NCI-H1092 (cell line): ENCODE data around the gene FTO.
A peak's percentile ranks its signal among the peaks of the same experiment; 100 is the strongest.
"Not testable (repeated sequence)": the region's sequence is repeated elsewhere in the genome, so short reads cannot be mapped to it uniquely, and the experiment has no call there.

Source experiments
- DNase-seq: peaks from one replicate; lab custom pipeline; 2025; lab: John Stamatoyannopoulos, UW

FTO gene

DNA sequence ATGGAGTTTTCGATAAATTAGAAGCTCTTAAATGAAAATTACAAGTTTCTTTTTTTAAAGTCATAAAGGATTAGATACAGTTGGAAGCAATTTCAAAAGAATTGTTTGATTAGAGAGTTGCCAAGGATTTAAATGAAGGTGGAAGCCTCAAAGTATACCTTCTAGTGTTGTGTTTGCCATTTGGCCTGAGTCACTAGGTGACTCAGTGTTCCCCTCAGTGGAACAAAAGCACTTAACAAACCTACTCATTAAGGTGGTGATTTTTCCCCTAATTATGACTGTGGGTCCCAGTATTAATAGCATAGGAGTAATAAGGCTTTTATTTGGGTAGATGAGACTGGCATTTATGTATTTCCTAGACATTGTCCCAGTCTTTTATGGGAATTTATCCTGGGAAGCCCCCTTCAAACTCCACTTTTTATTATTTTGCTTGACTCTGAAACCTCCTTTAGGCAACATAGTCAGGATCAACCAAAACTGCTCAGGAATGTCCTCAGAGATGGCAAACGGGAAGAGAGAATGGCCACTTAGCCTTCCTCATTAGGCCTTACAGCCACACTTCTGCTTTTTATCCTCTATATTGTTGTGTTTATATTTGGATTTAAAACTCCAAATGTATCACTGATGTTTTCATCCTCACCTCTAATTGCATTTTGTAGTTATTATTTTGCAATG, 161.0 kb downstream of the FTO start:
- no peak for DNase-seq

DNA sequence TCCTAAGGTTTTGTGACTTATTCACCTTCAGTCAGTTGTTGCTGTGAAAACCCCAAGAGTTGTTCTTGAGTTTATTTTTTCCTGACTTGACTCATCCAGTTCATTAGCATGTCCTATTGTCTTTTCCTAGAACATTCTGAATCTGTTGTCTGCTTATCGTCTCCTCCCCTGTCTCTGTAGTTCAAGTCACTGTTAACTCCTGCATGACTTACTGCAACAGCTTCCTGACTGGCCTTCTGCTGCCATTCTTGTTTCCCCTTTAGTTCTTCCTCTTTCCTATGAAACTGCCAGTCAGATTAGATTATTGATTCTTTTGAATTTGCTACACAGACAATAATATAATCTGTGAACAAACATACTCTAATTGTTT, 161.5 kb downstream of the FTO start:
- no peak for DNase-seq

DNA sequence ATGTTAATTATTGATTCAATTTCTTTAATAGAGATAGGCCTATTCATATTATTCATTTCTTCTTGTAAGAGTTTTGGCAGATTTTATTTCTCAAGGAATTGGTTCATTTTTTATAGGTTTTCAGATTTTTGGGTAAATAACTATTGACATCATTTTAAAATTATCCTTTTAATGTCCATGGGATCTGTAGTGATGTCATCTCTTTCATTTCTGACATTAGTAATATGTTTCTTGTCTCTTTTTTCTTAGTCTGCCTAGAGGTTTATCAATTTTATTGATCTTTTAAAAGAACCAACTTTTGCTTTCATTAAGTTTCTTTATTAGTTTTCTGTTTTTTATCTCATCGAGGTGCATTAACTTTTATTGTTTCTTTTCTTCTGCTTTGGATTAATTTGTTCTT, 162.6 kb downstream of the FTO start:
- DNase-seq = no peak

DNA sequence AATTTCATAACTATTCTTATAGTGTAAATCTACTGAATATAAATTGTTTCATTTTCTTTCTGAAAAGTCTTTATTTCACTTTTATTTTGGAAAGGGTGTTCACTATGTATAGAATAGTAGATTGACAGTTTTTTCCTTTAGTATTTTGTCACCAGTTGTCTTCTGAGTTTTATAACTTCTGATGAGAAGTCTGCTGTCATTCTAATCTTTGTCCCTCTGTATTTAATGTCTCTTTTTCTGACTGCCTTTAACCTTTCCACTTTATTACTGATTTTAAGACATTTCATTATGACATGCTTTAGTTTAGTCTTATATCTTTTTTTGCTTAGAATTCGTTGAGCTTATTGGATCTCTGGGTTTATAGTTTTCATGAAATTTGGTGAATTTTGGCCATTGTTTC, 166.9 kb downstream of the FTO start:
- no peak for DNase-seq

DNA sequence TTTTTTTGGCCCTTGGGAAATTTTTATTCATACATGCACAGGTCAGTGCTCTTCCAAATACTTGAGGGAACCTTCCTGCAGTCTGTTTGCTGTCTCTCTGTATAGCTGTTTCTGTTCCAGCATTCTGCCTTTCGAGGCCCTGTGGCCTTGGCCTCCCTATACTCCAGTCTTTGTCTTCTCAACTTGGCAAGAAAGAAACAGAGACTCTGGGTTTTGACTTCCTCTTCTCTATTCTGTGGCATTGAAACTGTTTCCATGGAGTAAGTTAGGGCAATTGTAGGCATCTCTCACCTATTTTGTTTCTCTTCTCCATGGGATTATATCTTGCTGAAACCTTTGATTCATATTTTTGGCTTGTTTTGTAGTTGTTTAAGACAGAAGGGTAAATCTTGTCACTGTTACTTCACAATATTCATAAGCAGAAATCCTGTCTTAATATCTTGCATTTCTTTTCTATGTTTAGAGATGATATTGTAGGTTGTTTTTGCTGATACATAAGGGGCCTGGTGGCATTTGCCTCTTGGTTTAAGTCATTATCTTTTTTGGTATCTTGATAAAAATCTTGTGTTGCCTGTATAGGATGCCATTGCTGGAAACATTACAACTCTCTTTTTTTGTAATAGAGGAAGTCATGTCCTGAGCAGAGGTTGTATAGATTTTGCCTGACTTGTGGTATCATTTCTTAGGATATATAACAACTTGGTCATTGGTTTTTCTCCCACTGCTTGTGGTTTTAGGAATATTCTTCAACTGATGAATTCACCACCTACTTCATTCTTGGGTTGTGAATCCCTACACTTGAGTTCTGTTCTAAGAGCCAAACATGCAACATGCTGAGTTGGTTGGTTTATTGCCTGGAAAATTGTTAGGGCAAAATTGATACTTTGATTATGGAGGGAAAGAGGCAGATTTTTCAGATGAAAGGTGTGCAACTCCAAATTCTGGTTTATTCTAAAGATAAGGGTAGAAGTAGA, 168.6 kb downstream of the FTO start:
- no peak for DNase-seq

DNA sequence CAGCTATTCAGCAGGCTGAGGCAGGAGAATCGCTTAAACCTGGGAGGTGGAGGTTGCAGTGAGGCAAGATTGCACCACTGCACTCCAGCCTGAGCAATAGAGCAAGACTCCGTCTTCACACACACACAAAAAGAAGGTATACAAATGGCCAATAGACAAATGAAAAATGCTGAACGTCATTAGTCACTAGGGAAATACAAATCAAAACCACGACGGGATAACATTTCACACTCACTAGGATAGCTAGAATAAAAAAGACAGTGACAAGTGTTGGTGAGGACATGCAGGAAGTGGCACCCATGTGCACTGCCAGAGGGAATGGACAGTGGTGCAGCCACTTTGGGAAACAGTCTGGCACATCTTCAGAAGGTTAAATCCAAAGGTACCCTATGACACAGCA, 172.9 kb downstream of the FTO start:
- DNase-seq = no peak

DNA sequence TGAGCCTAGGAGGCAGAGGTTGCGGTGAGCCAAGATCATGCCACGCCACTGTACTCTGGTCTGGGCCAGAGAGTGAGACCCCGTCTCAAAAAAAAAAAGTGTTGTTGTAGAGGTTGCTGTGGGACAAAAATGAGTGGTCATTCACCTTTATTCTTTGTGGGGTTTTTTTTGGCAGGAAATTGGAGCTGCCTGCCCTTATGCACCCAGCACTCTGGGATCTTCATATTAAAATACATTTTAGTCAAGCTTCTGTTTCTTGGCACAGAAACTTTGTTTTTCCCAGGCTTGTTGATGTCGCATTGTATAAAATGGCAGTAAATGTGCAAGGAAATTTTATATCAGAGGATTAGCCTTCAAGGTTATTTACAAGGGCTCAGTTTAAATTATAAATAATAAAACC, 174.3 kb downstream of the FTO start:
- DNase-seq = no peak

DNA sequence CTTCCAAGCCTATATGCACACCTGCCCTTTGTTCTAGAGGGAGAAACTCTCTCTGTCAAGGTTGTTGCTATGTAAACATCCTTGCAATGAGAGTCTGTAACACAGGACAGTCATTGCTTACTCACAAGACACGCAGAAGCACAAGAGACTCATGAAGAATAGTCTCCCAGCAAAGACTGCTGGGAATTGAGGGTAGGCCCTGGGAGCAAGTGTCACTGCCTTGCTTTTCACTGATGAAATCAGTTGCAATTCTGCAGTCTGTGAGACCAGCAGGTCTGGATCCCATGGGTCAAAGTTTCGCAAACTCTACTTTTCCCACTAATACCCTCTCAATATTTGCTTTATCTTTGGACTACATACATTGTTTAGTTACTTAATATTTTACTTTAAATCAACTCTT, 177.4 kb downstream of the FTO start:
- no peak for DNase-seq

DNA sequence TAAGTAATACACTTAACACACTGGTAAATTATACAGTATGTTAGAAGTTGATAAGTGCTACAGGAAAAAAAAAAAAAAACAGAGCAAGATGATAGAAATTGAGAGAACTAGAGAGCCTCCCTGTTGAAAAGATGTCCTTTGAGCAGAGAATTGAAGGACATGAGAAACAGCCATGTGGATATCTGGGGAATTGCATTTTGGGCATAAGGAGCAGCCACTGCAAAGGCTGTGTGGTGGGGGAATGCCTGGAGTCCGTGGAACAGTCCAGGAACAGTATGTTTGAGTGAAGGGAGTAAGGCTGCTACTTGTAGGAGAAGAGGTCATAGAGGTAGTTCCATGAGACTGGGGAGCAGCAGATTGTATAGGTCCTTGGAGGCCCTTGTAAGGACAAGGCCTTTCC, 178.4 kb downstream of the FTO start:
- no peak for DNase-seq

DNA sequence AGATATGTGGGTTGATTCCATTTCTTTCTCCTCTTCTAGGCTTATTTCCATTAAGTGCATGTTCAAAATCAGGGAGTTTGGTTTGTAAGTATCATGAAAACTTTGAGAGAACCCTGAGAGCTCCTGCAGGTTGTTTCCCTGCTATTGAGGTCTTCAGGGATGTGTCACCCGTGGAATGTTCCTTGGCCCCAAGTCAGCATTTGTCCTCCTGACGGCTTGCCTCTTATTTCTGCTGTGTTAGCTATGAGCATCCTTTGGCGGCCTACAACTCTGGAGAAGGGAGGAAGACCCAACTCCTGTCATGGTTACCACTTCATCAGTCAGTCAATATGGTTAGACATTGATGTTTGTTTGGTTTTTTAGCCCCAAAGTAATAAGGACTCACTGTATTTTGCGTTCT, 180.8 kb downstream of the FTO start:
- no peak for DNase-seq

DNA sequence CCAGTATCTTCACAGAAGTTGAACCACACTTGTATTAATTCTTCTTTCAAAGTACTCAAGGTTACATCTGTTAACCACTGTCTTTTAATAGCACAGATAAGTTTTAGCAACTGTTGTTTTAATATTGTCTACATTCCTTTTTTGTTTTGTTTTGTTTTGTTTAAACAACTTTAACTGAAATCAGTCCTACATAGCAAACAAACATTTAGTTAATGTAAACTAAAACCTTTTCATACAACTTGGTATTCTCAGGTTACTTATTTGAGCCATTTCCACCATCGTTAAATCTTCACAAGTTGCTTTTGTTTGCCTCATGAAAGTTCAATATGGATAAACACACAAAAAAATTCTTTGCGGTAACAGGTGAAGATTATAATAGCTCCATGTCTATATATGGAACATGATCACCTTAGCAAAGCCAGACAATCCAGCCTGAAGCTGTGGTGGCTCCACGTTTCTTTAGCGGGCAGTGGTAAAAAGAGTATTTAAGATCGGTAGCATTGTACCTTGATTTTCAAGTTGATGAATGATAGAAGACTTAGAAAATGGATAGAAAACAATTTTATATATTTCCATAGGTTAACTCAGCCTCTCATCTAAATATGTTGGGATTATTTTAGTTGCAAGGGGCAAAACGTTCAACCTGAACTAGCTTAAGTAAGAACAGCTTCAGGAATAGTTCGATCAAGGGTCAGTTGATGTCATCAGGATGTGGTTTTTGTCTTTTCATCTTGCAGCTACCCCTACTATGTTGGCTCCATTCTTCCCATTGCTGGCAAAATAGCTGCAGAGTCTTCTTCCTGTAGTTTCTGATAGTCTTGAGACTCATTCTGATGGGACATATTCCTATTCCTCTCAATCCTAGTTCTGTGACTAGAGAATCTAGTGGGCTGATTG, 182.8 kb downstream of the FTO start:
- DNase-seq = no peak

DNA sequence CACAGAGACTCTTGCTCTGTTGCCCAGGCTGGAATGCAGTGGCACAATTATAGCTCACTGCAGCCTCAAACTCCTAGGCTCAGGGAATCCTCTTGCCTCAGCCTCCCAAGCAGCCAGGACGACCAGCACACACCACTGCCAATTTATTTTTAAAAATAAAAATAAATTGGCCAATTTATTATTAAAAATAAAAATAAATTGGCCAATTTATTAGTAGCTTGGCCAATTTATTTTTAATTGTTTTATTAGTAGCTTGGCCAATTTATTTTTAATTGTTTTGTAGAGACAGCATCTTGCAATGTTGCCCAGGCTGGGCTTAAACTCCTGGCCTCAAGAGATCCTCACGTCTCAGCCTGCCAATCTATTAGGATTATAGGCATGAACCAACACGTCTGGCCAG, 184.3 kb downstream of the FTO start:
- DNase-seq = no peak

DNA sequence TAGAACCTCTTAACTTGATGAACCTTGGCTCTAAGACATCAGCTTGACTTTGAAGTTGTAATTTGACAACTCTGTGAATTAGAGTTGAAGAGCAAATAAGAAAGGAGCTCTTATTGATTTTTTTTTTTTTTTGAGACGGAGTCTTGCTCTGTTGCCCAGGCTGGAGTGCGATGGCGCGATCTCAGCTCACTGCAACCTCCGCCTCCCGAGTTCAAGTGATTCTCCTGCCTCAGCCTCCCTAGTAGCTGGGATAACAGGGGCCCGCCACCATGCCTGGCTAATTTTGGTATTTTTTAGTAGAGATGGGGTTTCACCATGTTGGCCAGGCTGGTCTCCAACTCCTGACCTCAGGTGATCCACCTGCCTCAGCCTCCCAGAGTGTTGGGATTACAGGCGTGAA, 186.9 kb downstream of the FTO start:
- not testable (repeated sequence) for DNase-seq

DNA sequence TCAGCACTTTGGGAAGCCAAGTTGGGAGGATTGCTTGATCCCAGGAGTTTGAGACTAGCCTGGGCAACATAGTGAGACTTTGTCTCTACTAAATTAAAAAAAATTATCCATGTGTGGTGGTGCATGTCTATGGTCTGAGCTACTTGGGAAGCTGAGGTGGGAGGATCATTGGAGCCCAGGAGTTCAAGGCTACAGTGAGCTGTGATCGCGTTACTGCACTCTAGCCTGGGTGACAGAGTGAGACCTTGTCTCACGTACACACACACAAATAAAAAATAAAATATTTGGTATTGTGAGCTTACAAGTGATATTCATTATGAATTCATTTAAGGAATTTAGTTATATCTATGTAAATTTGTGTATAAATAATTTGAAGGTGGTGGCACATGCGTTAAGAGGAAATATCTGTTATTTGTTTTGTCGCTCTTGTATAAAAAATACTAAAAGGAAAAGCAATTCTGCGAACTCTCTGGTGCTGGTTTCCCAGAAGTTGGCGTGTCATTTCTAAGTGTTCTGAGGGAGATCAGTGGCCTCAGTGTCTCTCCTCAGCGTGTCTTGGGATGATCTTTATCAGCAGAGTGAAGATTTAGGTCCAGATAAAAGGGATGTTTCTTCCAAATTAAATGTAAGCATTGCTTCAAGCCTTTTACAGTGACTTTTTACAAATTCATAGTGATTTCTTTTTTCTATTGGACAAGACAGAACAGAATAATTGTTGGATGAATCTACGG, 187.6 kb downstream of the FTO start:
- DNase-seq = no peak

DNA sequence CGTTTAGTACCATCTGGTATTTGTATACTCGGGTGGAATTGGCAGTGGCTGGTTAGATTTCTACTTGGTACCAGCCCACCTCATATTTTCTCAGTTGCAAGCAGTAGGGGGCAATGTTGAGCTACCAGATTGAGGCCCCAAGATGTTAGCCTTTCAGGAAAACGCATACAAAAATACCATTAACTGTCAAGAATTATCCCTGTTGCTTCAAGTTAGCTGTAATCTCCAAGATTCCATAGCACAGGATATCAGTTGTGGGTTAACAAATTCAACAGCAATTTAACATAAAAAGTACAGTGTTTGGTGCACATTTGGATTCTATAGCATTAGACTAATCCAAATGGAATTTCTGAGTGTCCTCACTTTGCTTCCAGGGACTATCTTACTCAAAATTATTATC, 188.2 kb downstream of the FTO start:
- peak; percentile 40 for DNase-seq

DNA sequence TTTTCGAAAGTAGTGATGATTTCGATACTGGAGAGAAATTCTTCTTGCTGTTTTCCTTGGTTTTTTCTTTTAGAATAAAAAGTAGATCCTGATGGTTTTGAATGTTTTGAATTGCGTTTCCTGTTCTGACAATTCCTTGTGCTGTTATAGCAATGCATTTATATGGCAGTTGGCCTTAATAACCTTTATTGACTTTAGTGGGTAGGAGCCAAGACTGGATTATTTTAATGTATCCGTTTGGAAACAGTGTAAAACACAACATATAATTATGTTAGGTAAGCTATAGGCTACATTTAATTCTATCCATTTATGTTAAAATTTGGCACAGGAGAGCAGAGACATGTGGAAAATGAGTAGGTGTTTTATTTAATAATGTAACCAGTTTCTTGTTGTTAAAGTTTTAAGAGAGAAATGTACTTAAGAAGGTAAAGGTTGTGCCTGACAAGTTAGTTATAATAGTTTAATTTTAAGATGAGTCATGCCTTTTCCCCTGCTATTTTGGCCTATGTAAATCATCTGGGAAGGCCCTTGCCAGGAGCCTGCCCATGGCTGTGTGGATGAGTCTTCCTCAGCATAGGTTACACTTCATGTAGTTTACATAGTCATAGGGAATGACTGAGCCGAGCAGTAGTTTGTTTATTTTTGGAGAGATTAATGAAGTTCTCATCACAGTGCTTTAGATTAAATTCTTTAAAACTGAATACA, 189.9 kb downstream of the FTO start:
- DNase-seq = peak; percentile 18

DNA sequence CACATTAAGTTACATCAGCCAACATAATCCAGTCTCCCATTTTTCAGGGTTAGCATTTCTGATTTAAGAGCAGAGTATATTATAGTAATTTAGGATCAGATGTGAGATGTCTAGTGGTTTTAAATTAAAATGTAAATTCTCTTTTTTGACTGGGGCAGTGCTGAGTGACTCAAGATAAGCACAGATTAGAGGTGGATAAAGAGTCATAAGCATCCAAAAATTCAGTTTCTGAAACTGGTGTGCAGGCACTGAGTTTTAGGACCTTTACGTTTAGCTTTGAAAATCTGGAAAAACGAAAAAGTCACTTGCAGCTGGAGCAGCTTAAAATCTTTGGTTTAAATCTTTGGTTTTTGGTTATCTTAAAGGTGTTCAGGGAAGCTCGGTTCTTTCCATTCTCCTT, 190.7 kb downstream of the FTO start:
- no peak for DNase-seq

DNA sequence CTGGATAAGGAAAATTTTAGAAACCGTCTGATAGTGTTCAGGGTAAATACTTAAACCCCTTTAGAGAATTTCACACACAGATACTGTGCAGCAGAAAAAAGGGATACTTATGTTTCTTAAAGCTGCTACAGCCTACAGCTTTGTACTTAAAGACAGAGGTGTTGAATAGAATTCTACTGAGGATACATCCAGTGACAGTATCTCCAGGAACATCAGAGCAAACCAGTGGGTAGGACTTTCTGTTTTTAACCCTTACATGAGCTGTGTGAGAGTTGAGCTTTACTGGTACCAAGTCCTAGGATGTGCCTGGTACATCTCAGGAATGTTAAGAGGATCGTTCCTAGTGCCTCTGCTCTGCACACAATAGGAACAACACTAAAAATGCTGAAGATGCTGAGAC, 191.5 kb downstream of the FTO start:
- no peak for DNase-seq

DNA sequence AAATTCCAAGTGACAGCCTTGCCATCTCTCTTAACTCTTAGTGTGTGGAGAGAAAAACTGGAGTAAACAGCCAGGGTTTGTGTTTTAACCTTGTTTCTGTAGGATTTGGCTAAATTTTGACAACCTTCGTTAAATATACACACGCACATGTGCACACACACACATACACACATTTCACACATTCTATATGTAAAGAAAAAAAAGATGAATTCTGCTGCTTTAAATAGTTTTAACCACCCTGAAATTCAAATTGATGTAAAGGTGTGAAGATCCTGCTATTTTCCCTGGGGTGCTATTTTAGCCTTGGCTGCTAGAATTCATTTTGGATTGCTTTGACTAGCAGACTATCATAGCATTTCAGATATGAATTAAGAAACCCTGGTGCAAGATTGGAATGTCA, 191.9 kb downstream of the FTO start:
- DNase-seq = no peak

DNA sequence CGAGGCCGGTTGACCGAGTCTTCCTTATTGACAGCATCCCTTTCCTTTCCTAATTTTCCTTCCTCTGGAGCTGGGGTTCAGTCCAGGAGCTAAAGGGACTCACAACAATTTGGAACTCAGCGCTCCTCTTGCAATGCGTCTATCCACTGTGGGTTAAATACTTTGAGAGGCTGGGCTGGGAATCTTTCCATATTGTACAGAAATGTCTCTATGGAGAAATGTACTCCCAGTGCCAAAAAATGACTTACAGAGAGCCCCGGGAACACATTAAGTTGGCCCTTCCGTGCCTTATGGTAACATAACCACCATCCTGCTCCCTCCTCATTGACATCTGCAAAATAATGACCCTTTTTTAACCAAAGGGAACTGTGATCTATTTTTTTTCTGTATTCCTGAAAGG, 192.8 kb downstream of the FTO start:
- no peak for DNase-seq

DNA sequence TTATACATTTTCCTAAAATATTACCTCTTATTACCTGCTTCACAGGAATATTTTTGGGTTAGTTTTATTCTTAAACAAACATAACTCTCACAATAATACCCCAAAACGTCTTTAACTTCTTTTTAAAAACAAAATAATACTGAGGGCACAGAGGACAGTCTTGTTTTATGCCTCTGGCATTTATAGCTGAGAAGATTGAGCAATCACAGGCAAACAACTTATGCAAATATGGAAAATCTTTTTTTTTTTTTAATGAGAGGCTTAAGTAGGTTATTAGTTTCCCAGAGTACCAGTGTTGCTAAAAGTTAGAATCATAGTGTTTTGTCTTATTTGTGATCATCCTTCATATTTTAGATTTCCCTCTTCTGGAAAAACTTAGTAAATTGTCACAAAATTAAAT, 195.0 kb downstream of the FTO start:
- DNase-seq = no peak
